Activated T-cell treated with anti-CD3 and anti-CD28 coated beads, Interleukin-2, amount 50 U/mL, for 72 hours (primary cell): ENCODE results near the gene HIVEP3. TPM values are rescaled to one million over a fixed set of nuclear protein-coding genes. Genes with fewer than 3 reads are reported as not detected.
A peak's percentile ranks its signal among the peaks of the same experiment; 100 is the strongest.

Source experiments
- ATAC-seq, 2 donors: fragments of 150-1000 bp; cut with Tn5 transposase; replicated peaks in 1 of 2; 2 replicates each; pipeline ENCODE4 v1.10.0; 2021; ENCODE audit warnings: moderate library complexity in 2 of 2, mild to moderate bottlenecking in 1 of 2
- DNase-seq, 2 donors: peaks; one replicate each; pipeline ENCODE4 v3.0.0; 2021 to 2022; ENCODE audit warnings: mixed read lengths in 1 of 2
- H3K27ac Mint-ChIP-seq: one replicate; pipeline ENCODE4 v1.8.0; 2022; ENCODE audit warnings: mild to moderate bottlenecking, moderate library complexity, mixed read lengths
- H3K27me3 Mint-ChIP-seq: one replicate; pipeline ENCODE4 v1.8.0; 2022; ENCODE audit warnings: low read depth, mixed read lengths
- H3K36me3 Mint-ChIP-seq, 2 donors: one replicate each; pipeline ENCODE4 v1.8.0; 2022; ENCODE audit warnings: mixed read lengths in 2 of 2, mild to moderate bottlenecking in 1 of 2; ENCODE audit not compliant: insufficient read depth in 2 of 2
- H3K4me1 Mint-ChIP-seq: one replicate; pipeline ENCODE4 v1.8.0; 2022; ENCODE audit warnings: low read depth, mixed read lengths
- H3K4me3 Mint-ChIP-seq, 2 donors: one replicate each; pipeline ENCODE4 v1.8.0; 2022; ENCODE audit warnings: mild to moderate bottlenecking in 2 of 2, mixed read lengths in 2 of 2, moderate library complexity in 2 of 2
- H3K9me3 Mint-ChIP-seq, 2 donors: one replicate each; pipeline ENCODE4 v1.8.0; 2022; ENCODE audit warnings: mixed read lengths in 2 of 2
- total RNA-seq, 2 donors: library from RNA; stranded (reverse); gene quantifications; one replicate each; pipeline ENCODE4 v1.2.3, GENCODE V29; 2022

The HIVEP3 gene
- total RNA-seq, 2 donors from 2014 or later = 22.8 to 29.2 TPM

DNA sequence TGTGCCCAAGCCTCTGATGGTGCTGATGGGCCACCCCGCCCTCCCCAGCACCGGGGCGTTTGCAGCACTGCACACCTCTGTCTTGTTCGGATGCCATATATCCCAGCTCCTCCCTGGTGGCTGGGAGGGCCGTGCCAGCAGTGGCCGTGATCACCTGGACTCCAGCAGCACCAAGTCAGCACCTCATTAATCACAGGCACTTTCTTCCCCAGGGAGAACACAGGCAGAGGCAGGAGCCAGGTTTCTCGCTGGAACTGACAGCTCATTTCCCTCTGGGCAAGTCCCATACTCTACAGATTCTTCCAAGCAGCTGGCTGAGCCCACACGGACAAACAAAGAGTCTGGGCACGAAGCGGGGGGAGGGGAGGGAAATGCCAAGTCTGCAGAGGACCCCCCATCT is 292.6 kb downstream of the HIVEP3 start:
- DNase-seq = no peak
- Mint-ChIP-seq H3K4me1 (peaks cover 86% of the 10 kb centered on the region), H3K27me3 (no peaks in the 10 kb centered on the region), H3K27ac (no peak overlapping the region), H3K36me3 (peaks cover 5 to 38% of the 10 kb centered on the region in 2 donors), H3K9me3 (no peaks in the 10 kb centered on the region), H3K4me3 (no peak overlapping the region)
- ATAC-seq = no peak

DNA sequence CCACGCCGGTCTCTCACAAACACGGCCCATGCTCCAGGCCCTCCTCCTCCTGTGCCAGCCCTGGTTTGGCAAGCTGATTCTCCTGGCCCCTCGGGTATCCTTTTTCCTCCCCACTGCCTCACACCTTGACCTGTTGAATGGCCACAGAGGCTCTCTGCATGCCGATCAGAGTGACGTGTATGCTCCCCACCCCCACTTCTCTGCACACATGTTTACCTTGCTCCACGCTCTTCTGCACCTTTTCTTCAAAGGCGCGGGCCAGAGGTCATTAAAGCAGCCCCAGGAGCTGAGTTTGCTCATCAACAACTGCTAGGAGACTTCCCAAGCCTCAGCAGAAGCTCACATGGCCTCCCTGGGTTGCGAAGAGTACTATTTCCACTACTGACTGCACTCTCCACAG is 295.0 kb downstream of the HIVEP3 start:
- H3K4me3 Mint-ChIP-seq = peak overlapping the region; percentile 10 to 59

DNA sequence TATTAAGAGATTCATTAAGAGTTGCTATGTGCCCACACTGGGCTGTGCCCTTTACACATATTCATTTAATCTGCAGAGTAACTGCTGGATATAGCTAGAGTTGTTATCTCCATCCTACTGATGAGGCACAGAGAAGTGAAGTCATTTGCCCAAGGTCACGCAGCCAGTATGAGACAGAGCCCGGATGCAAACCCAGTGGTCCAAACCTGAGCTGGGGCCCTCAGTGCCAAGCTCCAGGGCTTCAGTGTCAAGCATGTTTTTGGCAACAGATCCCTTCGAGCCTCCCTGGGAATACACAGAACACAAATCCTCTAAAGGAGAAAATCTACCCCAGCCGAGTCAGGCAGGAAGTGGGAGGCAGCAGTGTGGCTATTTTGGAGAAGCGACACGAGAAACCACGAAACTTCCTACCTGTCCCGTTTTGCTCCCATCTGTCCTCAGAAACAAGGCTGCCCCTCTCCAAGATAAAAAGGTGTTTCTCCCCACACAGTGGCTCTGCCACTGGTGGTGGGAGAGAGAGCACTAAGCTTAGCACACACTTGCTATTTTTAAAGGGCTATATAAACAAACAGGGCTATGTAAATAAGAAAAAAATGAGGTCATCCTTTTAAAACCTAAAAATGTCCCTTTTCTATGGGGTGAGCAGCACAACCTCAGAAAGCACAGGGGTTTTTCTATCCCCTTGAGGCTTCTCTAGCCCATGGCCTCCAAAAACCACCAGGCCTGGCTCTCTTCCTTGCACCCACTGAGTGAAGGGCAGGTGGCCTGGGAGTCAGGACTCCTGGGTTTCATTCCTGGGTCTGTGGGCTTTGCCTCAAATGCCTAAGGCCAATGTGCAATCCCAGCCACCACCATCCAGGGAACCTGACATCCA is 295.6 kb downstream of the HIVEP3 start:
- no peak for ATAC-seq
- Mint-ChIP-seq H3K4me1 (peaks cover 64% of the 10 kb centered on the region), H3K9me3 (no peaks in the 10 kb centered on the region), H3K36me3 (peaks cover 0 to 34% of the 10 kb centered on the region in 2 donors), H3K27ac (peak overlapping the region; percentile 70), H3K27me3 (no peaks in the 10 kb centered on the region), H3K4me3 (peak overlapping the region; percentile 42 to 59)
- no peak for DNase-seq

More for the DNA sequence above, 295.0 kb downstream of the HIVEP3 start:
- Mint-ChIP-seq H3K27ac (peak overlapping the region; percentile 45), H3K9me3 (no peaks in the 10 kb centered on the region), H3K27me3 (no peaks in the 10 kb centered on the region), H3K4me1 (peaks cover 71% of the 10 kb centered on the region), H3K36me3 (peaks cover 2 to 41% of the 10 kb centered on the region in 2 donors)
- ATAC-seq (no peak), DNase-seq (no peak)

DNA sequence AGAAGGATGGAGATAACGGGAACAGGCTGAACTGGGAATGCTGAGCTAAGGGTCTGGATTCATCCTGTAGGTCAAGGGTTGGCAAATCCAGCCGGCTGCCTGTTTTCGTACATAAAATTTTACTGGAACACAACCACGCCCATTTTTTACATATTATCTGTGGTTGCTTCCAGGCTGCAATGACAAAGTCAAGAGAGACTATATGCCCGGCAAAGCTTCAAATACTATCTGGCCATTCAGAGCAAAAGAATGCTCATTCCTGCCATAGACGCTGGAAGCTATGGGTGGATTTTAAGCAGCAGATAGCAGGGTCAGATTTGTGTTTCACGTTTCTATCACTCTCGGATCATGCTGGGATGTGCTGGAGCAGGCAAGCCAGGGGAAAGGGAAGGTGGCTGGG is 296.3 kb downstream of the HIVEP3 start:
- no peak overlapping the region for H3K27ac Mint-ChIP-seq
- H3K36me3 Mint-ChIP-seq = peaks cover 0 to 30% of the 10 kb centered on the region in 2 donors
- no peaks in the 10 kb centered on the region for H3K9me3 Mint-ChIP-seq
- ATAC-seq = no peak
- H3K4me3 Mint-ChIP-seq = no peak overlapping the region
- DNase-seq = no peak
- peaks cover 57% of the 10 kb centered on the region for H3K4me1 Mint-ChIP-seq
- H3K27me3 Mint-ChIP-seq = no peaks in the 10 kb centered on the region

DNA sequence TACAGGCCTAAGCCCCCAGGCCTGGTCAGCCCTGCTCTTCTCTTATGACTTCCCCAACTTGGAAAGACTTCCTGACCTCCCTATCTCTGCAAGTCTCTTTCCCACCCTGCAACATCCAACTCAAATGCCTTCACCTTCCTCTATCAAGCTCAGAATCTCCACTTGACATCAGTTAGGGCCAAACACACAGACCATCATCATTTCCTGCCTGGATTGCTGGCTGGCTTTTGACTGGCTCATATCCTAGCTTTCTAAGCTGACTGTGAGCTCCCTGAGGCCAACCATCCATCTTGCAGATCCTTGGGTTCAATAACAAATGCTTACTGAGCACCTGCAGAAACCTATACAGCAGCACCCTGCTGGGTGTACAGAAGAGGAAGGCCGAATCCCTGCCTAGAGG is 296.9 kb downstream of the HIVEP3 start:
- ATAC-seq = no peak
- H3K4me3 Mint-ChIP-seq = no peak overlapping the region
- H3K4me1 Mint-ChIP-seq = peaks cover 51% of the 10 kb centered on the region
- no peak overlapping the region for H3K27ac Mint-ChIP-seq
- H3K27me3 Mint-ChIP-seq = no peaks in the 10 kb centered on the region
- peaks cover 0 to 30% of the 10 kb centered on the region in 2 donors for H3K36me3 Mint-ChIP-seq
- no peak for DNase-seq
- no peaks in the 10 kb centered on the region for H3K9me3 Mint-ChIP-seq

DNA sequence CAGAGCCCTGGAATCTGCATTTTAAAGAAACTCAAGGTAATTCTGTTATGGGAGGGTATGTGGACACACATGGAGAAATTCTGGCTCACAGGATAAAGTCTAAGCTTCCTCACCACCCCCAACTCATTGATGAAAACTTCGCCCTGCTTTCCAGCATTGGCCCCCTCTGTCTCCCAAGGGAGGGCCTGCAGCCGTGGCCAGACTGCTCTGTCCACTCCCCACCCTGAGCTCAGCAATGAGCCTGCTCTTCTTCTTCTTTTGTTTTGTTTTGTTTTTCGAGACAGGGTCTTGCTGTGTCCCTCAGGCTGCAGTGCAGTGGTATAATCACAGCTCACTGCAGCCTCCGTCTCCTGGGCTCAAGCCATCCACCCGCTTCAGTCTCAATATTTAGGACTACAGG is 297.5 kb downstream of the HIVEP3 start:
- DNase-seq (no peak), ATAC-seq (no peak)
- H3K9me3 Mint-ChIP-seq = no peaks in the 10 kb centered on the region
- no peaks in the 10 kb centered on the region for H3K27me3 Mint-ChIP-seq
- H3K4me1 Mint-ChIP-seq = peaks cover 49% of the 10 kb centered on the region
- peaks cover 0 to 30% of the 10 kb centered on the region in 2 donors for H3K36me3 Mint-ChIP-seq
- no peak overlapping the region for H3K4me3 Mint-ChIP-seq
- no peak overlapping the region for H3K27ac Mint-ChIP-seq

DNA sequence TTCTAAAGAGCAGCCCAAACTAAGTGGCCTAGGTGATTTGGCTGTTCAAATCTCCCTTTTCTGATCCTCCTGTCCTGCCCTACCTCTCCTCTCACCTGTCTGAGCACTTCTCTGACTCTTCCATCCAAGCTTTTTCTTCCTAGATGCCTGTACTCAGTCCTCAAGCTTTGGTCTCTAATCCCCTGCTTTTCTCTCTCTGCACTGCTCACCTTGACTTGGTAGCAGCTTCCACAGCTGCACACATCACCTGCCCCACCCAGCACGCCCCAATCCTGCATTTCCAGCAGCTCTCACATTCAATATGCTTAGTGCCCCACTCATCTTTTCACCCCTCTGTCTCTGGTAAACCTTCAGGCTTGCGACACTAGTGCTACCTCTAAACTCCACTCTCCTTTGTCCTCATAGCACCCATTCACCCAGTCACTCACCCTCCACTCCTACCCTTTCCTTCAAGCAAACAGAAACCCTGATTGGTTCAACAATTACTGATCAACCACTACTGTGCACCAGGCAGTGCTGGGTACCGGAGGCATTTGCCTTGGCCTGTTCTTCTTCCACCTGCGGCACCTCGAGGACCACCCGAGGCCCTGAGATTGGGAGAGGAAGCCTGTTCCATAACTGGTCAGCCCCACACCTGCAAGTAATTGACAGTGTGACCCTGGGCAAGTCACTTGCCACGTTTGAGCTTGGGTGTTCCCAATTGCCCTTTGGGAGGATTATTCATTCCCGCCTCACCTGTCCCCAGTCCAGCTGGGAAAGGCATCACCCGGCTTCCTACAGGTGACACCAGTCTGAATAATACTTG is 298.2 kb downstream of the HIVEP3 start:
- H3K9me3 Mint-ChIP-seq = no peaks in the 10 kb centered on the region
- peaks cover 44% of the 10 kb centered on the region for H3K4me1 Mint-ChIP-seq
- H3K27me3 Mint-ChIP-seq = no peaks in the 10 kb centered on the region
- peaks cover 0 to 27% of the 10 kb centered on the region in 2 donors for H3K36me3 Mint-ChIP-seq
- DNase-seq (no peak), ATAC-seq (no peak)
- no peak overlapping the region for H3K27ac Mint-ChIP-seq
- H3K4me3 Mint-ChIP-seq = no peak overlapping the region

DNA sequence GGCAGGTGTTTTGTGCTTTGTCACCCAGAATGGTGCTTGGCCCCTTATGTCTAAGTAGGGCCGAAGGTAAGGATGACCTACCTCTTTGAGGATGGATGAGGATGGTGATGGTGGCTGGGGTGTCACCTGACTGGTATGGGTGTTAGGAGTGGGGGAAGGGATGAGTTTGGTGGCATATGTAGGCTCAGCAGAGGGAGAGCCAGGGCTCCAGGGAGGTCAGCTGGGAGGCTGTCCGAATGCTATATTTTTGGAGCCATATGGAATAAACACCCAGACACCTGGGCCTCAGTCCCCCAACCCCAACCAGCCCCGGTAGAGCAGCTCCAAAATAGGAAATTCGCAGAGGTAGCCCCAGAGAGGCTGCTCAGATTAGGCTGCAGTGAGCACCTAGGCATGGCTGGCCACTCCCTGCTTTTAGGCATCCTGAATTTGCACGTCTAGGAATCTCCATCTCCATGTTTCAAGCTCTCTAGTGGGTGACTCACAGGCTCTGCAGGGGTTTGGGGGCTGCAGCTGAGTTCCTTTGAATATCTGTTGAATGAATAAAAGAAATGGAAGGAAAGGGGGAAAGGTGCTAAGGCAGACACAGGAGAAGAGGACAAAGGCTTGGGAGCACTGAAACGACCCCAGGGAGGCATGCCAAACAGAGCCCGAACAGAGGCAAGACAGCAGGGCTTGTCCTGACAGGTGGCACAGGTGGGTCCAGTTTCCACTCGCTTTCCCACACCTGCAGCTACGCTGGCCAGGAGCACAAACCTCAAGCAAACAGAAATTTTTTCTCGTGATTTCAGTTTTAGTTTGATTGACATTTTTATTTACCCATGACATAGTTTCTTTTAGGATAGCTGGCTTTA is 299.0 kb downstream of the HIVEP3 start:
- no peak for ATAC-seq
- Mint-ChIP-seq H3K36me3 (peaks cover 0 to 31% of the 10 kb centered on the region in 2 donors), H3K4me3 (no peak overlapping the region), H3K9me3 (no peaks in the 10 kb centered on the region), H3K27ac (no peak overlapping the region), H3K27me3 (no peaks in the 10 kb centered on the region), H3K4me1 (peaks cover 42% of the 10 kb centered on the region)
- DNase-seq = no peak

DNA sequence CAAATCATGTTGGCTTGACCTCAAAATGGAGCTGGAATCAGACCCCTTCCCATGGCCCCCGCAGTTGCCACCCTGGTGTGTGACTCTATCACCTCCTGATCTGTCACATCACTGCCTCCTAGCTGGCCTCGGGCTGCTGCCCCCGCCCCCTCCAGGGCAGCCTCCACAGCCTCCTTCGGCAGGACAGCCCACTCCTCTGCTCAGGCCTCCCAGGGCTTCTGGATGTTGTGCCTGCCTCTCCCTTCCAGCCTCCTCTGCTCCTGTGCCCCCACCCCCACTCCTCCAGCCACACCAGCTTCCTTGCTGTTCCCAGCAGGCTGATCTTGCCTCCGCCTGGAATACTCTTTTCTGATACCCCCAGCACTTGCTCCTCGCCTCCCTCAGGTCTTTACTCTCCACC is 299.9 kb downstream of the HIVEP3 start:
- no peaks in the 10 kb centered on the region for H3K9me3 Mint-ChIP-seq
- H3K36me3 Mint-ChIP-seq = peaks cover 0 to 29% of the 10 kb centered on the region in 2 donors
- H3K27me3 Mint-ChIP-seq = no peaks in the 10 kb centered on the region
- ATAC-seq = no peak
- no peak overlapping the region for H3K27ac Mint-ChIP-seq
- DNase-seq = no peak
- H3K4me1 Mint-ChIP-seq = peaks cover 34% of the 10 kb centered on the region
- no peak overlapping the region for H3K4me3 Mint-ChIP-seq

DNA sequence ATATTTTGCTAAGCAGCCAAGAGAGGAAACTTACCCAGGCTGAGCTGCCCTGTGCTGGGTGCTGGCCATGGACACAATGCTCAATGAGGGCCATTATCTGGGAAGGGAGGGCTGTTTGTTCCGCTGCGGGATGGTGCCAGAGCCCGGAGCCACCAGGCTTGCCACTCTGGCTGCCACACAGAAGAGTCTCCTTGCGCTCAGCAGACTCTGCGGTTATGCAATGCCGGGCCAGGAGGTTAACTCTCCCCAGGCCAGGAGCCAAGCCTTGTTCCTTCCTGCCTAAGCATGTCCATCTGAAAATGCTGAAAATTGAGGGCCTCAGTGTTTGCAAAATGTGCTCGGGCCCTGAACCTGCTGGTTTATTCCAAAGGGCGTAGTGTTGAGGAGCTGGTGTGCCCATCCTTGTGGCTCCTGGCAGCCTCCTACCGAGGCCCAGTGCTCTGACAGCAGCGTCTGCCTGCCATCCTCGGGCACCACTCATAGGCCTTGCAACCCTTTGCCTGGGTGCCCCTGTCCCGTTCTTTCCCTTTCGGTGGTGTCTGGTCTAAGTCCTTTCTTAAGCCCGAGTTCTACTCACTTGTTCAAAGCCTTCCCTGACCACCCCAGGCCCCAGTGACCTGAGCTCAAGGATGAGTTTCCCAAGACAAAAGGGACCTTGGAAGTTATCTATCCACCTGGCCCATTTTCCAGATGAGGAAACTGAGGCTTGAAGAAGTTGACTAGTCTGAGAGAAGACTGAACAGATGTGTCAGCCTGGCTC is 300.5 kb downstream of the HIVEP3 start:
- H3K27me3 Mint-ChIP-seq = no peaks in the 10 kb centered on the region
- H3K4me1 Mint-ChIP-seq = peaks cover 27% of the 10 kb centered on the region
- H3K36me3 Mint-ChIP-seq = peaks cover 0 to 28% of the 10 kb centered on the region in 2 donors

DNA sequence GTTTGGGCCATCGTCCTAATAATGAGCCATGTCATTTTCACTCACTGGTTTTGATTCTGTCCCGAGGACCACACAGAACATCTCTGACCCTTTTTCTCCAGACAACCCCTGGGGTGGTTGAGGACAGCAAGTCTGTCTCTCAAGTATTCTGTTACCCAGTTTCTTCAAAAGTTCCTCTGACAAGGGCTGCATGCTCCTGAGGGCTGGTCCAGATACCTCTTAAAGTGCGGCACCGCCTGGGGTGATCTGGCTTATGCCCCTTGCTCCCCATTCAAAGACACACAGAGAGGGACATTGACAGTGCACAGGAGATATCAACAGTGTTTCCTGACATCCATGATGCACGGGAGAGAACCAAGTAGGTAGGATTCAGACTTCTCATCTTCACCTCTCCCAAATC is 301.4 kb downstream of the HIVEP3 start:
- no peak overlapping the region for H3K27ac Mint-ChIP-seq
- H3K4me1 Mint-ChIP-seq = peaks cover 18% of the 10 kb centered on the region
- ATAC-seq (no peak), DNase-seq (no peak)
- H3K36me3 Mint-ChIP-seq = peaks cover 0 to 28% of the 10 kb centered on the region in 2 donors
- no peaks in the 10 kb centered on the region for H3K27me3 Mint-ChIP-seq
- no peak overlapping the region for H3K4me3 Mint-ChIP-seq
- H3K9me3 Mint-ChIP-seq = no peaks in the 10 kb centered on the region

More for the DNA sequence above, 300.5 kb downstream of the HIVEP3 start:
- no peak overlapping the region for H3K4me3 Mint-ChIP-seq
- H3K9me3 Mint-ChIP-seq = no peaks in the 10 kb centered on the region
- ATAC-seq (no peak), DNase-seq (no peak)
- no peak overlapping the region for H3K27ac Mint-ChIP-seq

DNA sequence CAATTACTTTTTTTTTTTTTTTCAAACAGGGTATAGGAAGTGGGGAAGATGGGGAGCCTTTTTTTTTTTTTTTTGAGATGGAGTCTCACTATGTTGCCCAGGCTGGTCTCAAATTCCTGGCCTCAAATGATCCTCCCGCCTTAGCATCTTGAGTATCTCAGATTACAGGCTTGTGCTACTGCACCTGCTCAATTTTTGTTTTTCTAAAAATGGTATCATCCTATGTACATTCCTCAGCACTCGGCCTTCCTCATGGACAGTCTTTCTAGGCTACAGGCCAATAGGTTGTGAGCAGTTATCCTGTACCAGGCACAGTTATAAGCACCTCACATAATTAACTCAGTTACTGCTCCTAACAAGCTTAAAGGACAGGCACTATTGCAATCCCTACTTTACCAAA is 302.2 kb downstream of the HIVEP3 start:
- no peak for DNase-seq
- Mint-ChIP-seq H3K36me3 (peaks cover 0 to 23% of the 10 kb centered on the region in 2 donors), H3K9me3 (no peaks in the 10 kb centered on the region), H3K27ac (no peak overlapping the region), H3K27me3 (no peaks in the 10 kb centered on the region), H3K4me3 (no peak overlapping the region), H3K4me1 (peaks cover 11% of the 10 kb centered on the region)
- ATAC-seq = no peak
